HG02798 (cell line): ENCODE measurements around the gene SERTAD3.
"Not testable (repeated sequence)": the region's sequence is repeated elsewhere in the genome, so short reads cannot be mapped to it uniquely, and the experiment has no call there.

Experiments used
- ATAC-seq: cut with Tn5 transposase; IDR thresholded peaks from one replicate; pipeline ENCODE4 v1.9.1; 2021; ENCODE audit warnings: mild to moderate bottlenecking; ENCODE audit not compliant: unreplicated experiment, poor library complexity

SERTAD3 gene

DNA sequence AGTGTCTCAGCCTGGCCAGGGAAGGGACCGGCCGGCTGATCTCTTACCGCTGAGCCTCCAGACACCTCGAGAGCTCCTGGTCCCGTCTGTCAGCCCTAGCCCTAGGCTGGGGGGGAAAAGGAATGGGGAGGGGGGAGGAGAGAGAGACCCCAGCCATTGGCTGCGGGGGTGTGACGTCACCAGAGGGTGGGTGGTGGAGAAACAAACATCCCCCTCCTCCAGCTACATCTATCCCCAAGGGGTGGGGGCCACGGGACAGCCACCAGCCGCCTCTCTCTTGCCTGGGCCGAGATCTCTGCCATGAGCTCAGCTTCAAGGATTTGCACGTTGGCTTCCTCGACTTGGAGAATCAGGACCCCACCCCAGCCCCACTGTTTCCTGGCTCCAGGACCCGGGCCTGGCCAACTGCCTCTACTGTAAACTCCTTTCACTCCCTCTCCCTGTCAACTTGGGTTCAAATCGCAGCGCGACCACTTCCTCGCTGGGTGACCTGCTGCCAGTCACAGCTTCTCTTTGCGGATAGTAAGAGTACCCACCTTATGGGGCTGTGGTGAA, 30.8 kb downstream of the SERTAD3 start, which contains the start of gene PRX:
Gene PRX (minus strand): TSS at position 88 of the 555 bp plus-strand sequence. CDS start 5,446 bp downstream, outside the sequence.
- ATAC-seq, result no peak

DNA sequence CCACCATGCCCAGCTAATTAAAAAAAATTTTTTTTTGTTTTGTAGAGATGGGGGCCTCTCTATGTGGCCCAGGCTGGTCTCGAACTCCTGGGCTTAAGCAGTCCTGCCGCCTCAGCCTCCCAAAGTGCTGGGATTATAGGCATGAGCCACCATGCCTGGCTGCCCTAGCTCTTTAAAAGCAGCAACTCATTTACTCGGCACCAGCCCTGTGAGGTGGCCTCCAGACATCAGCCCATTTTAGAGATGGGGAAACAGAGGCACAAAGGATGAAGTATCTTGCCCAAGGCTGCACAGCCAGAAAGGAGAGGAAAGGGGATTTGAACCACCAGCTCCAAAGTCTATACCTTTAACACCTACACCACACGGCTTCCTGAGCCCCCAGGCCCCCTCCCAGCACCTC, 31.3 kb downstream of the SERTAD3 start:
- no peak for ATAC-seq

- ATAC-seq, result no peak
Measured at GRCh38 chr19:40411958-40412499, 32.1 kb downstream of the SERTAD3 start.

DNA sequence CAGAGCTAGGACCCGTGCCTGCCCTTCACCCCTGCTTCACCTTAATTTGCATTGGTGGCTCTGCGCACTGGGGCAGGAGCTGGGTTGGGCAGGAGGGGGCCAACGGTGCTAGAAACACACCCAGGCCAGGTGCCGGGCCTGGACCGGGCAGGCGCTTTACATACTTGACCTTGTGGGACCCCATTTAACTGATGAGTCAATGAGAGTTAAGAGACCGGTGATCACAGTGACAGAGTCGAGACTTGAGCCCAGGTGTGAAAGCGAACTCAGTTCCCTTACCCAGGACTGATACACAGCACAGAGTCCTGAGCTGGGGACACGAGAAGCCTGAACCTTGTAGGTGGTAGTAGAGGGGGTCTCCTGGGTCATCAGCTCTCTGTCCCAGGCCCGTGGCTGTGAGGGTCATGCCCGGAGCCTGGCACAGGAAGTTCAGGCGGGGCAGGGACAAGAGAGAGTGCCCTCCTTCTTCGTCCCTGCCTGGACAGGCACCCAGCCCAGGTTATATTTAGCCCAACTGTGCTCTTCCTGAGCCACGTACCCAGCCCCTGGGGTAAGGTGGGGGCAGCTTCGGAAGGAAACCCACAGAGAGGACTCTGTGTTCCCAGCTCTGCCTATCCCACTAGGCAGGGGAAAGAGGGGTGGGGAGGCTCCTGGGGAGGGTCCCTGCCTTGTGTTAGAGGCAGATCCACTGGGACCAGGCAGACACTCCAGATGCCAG, 32.9 kb downstream of the SERTAD3 start:
- no peak for ATAC-seq

DNA sequence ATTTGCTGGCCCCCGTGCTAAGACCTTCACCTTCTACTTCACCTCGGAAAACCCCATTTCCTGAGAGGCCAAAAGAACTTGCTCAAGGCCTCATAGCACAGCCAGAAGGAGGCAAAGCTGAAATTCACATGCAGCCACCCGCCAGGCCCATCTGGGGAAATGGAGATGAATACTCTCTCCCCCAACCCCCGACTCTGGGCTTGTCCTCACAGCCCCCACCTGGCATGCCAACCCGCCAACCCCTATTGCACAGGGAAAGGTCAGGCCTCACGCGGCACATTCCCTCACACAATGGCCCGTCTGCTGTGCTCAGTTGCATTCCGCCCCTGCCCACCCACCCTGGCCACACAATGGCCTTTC, 34.1 kb downstream of the SERTAD3 start:
- ATAC-seq, result no peak

GRCh38 chr19:40408598-40408925, 35.6 kb downstream of the SERTAD3 start:
- not testable (repeated sequence) for ATAC-seq

GRCh38 chr19:40407714-40408597, 36.2 kb downstream of the SERTAD3 start:
- ATAC-seq, result no peak

DNA sequence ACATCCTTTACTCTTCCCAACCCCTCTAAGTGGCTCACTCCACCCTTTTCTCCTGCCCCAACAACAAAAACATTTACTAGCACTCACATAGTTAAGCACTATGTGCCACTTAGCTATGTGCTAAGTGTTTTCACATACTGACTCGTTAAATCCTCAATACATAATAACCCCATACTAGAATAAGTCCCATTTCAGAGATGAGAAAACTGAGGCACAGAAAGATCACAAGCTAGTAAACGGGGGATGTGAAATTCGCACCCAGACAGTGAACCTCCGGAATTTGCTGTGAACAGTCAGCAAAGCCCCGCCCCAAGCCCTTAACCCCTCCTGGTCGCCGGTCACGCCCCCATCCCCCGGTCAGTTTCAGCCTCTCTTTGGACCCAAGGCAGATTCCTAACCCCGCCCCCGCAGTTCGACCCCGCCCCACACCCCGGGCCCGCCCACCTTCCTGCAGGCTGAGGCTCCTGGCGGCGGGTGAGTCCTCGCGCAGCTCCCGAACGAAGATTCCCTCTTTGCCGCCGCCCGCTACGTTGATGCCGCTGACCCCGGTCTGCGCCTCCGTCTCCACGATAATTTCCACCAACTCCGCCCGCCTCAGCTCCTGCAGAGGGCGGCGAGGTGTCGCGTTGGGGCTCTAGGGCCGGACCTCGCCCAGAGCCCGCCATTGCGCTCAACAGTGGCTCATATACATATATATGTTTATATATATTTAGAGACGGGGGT, 40.7 kb downstream of the SERTAD3 start:
- ATAC-seq, result peak; percentile 69

GRCh38 chr19:40400559-40400958, 43.6 kb downstream of the SERTAD3 start:
- no peak for ATAC-seq

DNA sequence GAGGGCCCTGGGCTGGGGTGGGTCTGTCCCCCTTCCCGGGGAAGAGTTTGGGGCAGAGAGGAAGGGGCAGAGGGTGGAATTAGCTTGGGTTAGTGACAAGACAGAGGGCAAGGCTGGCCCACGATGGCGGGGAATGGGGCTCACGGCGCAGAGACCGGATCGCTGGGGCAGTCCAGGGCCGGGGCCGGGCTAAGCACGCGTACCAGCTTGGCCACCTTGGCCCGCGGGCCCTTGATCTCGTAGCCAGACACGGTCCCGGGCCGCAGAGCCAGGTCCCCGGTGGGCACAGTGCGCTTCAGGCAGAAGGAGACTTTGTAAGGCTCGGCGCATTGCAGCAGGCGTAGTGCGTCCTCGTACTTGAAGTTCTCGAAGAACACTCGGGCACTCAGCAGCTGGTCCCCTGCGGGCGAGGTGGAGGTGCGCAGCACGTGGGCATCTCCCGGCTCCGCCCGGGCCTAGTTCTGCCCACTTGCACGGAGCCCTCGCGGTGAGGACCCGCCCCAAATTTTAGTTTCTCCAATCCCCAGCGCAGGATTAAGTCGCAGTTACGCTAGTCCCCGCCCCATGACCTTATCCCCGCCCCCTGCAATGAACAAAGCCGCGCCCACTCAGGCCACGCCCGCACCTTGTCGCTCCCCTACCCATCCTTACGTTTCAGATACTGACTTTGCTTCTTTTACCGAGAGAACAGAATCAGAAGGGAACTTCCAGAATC, 45.6 kb downstream of the SERTAD3 start:
- no peak for ATAC-seq

DNA sequence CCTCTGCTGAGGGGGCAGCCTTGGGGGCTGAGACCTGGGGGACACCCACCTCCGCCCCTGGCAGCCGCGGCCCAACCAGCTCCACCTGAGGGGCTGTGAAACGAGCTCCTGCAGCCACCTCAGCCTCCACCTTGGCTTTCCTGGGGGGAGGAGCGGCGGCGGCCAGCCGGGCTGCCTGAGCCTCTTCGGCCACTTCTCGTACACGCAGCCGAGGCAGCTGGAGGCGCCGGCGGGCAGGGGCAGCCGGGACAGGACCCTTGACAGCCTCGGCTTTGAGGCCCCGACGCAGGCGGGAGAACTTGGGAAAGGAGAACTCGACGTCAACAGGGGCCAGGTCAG, 46.6 kb downstream of the SERTAD3 start:
- no peak for ATAC-seq

GRCh38 chr19:40396886-40397567, 47.1 kb downstream of the SERTAD3 start:
- no peak for ATAC-seq

DNA sequence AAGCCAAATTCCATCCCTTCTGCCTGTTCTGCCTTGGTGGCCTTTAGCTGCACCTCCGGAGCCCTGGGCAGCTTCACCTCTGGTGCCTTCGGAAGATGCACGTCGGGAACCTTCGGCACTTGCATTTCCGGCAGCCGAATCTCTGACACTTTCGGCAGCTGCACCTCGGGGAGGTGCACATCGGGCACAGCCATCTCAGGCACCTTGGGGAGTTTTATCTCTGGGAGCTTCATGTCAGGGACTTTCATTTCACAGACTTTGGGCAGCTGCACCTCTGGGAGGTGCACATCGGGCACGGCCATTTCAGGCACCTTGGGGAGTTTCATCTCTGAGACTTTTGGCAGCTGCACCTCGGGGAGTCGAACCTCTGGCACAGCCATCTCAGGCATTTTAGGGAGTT, 48.2 kb downstream of the SERTAD3 start:
- no peak for ATAC-seq

DNA sequence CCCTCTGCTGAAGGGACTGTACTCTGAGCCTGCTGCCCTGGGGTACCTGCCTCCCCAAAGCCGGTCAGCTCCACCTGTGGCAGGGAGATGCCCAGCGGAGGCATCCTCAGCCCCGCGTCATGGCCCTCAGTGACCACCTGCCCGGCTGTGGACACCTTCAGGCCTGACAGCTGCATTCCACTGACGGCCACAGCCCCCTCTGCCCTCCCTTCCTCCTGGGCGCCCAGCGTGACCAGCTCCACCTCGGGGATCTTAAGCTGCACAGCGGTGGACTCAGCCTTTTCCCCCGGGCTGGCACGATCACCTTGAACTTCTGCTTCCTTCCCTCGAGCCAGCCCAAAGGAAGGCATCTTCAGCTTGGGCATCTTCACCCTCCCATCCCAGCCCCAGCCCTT, 49.3 kb downstream of the SERTAD3 start:
- no peak for ATAC-seq

DNA sequence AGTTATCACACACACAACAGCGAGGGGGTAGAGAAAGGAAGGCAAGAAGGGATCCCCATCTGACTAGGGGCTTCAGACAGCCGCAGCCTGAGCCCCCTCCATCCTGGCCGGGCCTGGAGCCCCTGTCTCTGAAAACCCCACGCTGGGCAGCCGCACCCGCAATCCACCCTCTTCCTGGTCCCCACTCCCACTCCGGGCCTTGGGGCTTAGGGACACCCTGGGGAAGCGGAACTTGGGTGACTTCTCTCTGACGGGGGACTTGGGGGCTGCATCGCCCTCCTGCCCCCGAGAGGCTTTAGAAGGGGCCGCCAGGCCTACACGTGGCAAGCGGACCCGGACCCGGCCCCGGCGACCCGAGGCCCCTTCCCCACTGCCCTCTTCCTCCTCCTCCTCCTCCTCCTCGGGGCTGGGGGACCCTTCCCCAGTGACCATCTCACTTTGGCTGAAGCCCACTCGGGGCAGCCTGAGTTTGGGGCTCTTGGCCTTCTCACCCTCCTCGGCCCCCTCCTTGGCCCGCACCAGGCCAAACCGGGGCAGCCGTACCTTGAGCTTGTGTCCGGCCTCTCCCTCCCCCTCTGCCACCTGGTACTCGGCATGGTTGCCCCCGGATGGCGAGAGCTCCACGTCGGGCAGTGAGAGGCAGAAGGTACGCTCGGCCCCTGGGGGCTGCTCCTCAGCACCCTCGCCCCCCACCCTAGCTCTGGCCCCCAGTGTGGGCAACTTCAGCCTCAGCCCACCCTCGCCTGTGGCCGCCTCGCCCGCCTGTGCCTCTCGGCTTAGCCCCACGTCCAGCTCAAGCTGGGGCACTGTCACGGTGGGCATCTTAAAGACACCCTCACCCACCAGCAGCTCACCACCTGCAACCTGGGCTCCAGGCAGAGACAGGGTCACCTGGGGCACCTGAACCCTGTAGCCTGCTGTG, 50.0 kb downstream of the SERTAD3 start:
- no peak for ATAC-seq

- ATAC-seq, result no peak
Measured at GRCh38 chr19:40392894-40393517, 51.1 kb downstream of the SERTAD3 start.

DNA sequence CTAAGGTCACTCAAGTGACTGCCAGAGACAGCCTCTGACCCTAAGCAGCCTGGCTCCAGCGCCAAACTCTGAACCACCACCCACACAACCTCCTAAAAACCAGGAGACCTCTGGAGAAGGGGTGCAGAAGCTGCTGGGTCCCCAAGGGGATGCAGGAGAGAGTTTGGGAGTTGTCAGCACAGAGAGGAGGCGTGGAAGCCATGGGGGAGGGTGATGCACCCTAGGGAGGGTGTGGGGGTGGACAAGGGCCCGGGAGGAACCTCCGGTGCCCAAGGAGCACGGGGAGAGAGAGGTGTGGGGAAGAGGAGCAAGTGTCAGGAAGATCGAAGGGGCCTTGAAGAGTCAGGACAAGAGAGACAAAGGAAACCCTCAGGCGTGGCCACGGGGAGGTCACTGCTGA, 52.0 kb downstream of the SERTAD3 start:
- ATAC-seq, result no peak
